Brain microvascular endothelial cell (primary cell): Measurements from ENCODE around the gene PTPRN2.

Experiments used
- DNase-seq: peaks from one replicate; pipeline ENCODE4 v3.0.0-alpha.2; 2020
- H3K27ac ChIP-seq: fragments of 250-450 bp; sonication (Bioruptor Pico); 2 replicates; pipeline ENCODE4 v1.5.1; 2020; ENCODE audit warnings: mild to moderate bottlenecking, moderate library complexity
- H3K27me3 ChIP-seq: fragments of 250-450 bp; sonication (Bioruptor Pico); replicated peaks from 2 replicates; pipeline ENCODE4 v1.5.1; 2020; ENCODE audit warnings: mild to moderate bottlenecking
- H3K36me3 ChIP-seq: fragments of 250-450 bp; sonication (Bioruptor Pico); replicated peaks from 2 replicates; pipeline ENCODE4 v1.5.1; 2020; ENCODE audit warnings: mild to moderate bottlenecking
- H3K4me3 ChIP-seq: 2 replicates; pipeline ENCODE4 v1.5.1; 2011; ENCODE audit warnings: low read depth, mild to moderate bottlenecking, control low read depth, low read length, moderate library complexity
- in situ Hi-C: cut with HindIII; loops from 2 replicates; pipeline ENCODE4 v1.10.0; 2017; ENCODE audit warnings: low sequenced_read_pairs, low pct_ligation_motif_present
- TF ChIP-seq, protein P1 (sequence below): IDR thresholded peaks from 2 replicates; pipeline ENCODE4 v1.5.1; 2011; ENCODE audit warnings: low read depth, mild to moderate bottlenecking, moderate library complexity, low read length, control low read depth, inconsistent platforms; ENCODE audit errors: missing control alignments

Gene PTPRN2

DNA sequence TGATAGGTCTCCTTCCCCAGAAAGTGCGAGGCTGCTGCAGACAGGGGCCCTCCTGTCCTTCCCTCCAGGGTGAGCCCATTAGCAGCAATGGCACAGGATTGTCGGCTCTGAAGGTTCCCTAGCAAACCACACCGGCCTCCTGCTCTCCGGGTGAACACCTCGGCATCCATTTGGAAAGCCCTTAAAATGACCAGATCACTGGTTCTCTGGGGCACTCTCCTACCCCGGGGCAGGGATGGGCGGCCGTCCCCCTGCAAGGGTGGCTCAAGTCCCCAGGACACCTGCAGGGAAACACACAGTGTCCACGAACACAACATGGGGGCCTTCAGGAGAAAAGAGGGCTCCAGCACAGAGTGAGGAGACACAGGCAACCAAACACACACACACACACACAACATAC is 459.1 kb downstream of the PTPRN2 start:
- no peak overlapping the region for H3K27ac ChIP-seq
- H3K27me3 ChIP-seq, result no peaks in the 10 kb centered on the region
- TF ChIP-seq, protein P1, sequence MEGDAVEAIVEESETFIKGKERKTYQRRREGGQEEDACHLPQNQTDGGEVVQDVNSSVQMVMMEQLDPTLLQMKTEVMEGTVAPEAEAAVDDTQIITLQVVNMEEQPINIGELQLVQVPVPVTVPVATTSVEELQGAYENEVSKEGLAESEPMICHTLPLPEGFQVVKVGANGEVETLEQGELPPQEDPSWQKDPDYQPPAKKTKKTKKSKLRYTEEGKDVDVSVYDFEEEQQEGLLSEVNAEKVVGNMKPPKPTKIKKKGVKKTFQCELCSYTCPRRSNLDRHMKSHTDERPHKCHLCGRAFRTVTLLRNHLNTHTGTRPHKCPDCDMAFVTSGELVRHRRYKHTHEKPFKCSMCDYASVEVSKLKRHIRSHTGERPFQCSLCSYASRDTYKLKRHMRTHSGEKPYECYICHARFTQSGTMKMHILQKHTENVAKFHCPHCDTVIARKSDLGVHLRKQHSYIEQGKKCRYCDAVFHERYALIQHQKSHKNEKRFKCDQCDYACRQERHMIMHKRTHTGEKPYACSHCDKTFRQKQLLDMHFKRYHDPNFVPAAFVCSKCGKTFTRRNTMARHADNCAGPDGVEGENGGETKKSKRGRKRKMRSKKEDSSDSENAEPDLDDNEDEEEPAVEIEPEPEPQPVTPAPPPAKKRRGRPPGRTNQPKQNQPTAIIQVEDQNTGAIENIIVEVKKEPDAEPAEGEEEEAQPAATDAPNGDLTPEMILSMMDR, result no peak
- H3K4me3 ChIP-seq, result no peak overlapping the region
- DNase-seq, result no peak
- no peaks in the 10 kb centered on the region for H3K36me3 ChIP-seq
- in situ Hi-C loops, result no loop called here

DNA sequence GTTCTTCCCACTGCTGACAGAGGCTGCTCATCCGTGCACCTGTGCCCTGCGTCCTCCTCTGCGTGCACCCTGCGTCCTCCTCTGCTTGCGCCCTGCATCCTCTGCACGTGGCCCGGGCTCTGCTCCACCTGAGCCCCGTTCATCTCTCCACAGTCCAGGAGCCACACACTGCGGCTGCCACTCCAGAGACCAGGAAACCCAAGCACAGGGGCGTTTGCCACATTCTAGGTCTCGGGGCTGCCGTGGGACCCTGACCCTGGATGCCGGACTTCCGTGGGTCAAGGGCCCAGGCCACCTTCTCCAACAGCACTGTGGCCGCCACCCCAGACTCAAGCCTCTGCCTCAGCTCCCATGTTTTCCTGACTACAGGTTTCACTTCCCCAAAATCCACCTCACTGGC is 460.4 kb downstream of the PTPRN2 start:
- Histone ChIP-seq H3K36me3 (no peaks in the 10 kb centered on the region), H3K27ac (no peak overlapping the region), H3K27me3 (no peaks in the 10 kb centered on the region), H3K4me3 (no peak overlapping the region)
- TF ChIP-seq, protein P1, result no peak
- no peak for DNase-seq
- in situ Hi-C loops, result no loop called here

DNA sequence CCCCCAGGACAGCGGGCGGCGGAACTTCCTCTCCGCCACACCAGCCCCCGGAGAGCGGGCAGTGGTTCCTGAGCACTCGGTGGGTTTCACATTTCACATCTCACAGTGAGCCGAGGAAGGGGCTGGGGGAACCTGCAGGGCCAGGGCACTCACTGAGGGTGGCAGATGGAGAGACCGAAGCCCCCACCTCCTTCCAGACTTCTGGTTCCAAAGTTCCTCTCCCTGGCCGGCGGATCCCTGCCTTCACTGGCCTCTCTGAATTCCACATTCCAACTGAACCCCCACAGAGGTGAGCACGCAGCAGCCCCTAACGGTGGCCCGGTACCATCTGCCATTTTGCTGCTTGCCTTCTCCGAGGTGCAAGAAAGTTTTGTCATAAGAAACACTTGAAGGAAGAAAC is 461.0 kb downstream of the PTPRN2 start:
- TF ChIP-seq, protein P1, result no peak
- no peak overlapping the region for H3K27ac ChIP-seq
- no peaks in the 10 kb centered on the region for H3K36me3 ChIP-seq
- no peaks in the 10 kb centered on the region for H3K27me3 ChIP-seq
- DNase-seq, result no peak
- in situ Hi-C loops, result no loop called here
- H3K4me3 ChIP-seq, result no peak overlapping the region

DNA sequence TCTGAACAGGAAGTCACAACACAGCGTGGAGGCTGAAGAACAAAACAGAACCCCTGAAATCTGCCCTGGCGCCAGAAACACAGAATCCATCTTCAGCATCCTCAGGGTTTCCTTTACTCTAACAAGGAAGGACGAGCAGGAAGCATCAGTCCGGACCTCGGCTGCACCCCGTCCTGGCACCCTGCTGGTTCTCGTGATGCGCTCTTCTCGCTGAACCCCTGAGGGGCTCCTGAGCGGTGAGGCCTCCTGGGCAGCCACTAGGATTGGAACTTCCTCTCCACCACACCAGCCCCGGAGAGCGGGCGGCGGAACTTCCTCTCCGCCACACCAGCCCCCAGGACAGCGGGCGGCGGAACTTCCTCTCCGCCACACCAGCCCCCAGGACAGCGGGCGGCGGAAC is 461.9 kb downstream of the PTPRN2 start:
- no peak for DNase-seq
- H3K4me3 ChIP-seq, result no peak overlapping the region
- in situ Hi-C loops, result no loop called here
- no peak overlapping the region for H3K27ac ChIP-seq
- H3K27me3 ChIP-seq, result no peaks in the 10 kb centered on the region
- H3K36me3 ChIP-seq, result no peaks in the 10 kb centered on the region
- TF ChIP-seq, protein P1, result no peak

DNA sequence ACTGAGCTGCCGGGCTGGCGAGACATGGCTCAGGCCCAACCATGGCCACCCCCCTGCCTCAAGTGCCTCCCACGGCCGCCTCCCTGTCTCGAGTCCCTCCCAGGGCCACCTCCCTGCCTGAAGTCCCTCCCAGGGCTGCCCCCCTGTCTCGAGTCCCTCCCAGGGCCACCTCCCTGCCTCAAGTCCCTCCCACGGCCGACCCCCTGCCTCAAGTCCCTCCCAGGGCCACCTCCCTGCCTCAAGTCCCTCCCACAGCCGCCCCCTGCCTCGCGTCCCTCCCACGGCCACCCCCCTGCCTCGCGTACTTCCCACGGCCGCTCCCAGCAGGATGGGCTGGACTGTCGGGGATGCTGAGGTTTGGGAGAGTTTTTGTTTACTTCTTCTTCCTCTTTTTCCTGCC is 462.5 kb downstream of the PTPRN2 start:
- TF ChIP-seq, protein P1, result no peak
- Histone ChIP-seq H3K27ac (no peak overlapping the region), H3K27me3 (no peaks in the 10 kb centered on the region), H3K36me3 (no peaks in the 10 kb centered on the region), H3K4me3 (no peak overlapping the region)
- no peak for DNase-seq
- in situ Hi-C loops, result no loop called here

DNA sequence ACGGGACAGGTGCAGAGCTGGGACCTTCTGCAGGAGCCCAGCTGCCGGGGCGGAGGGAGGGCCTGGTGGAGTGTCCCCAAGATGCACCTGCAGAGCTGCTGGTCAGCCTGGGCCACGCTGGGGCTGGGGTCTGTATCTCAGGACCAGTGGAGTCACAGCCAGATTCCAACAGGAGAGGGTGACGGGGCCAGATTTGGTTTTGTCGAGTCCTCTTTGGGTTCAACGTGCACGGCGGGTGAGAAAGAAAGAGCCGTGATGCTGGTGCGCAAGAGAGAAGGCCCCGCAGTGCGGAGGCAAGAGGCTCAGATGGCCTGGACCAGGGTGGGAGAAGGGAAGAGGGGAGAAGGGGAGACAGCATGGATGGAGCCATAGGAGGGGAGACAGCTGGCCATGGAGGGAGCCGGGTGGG is 462.9 kb downstream of the PTPRN2 start:
- DNase-seq, result no peak
- Histone ChIP-seq H3K27me3 (no peaks in the 10 kb centered on the region), H3K36me3 (no peaks in the 10 kb centered on the region), H3K4me3 (no peak overlapping the region), H3K27ac (no peak overlapping the region)
- in situ Hi-C loops, result no loop called here
- TF ChIP-seq, protein P1, result no peak
